Measurements from ENCODE around the gene PXMP2.

The PXMP2 gene

GRCh38 chr12:132687211-132688164, at the start of gene PXMP2, which contains the start of gene POLE:
Gene PXMP2 (plus strand): TSS chr12:132687587. CDS start chr12:132687671, 84 bp downstream.
Gene POLE (minus strand): TSS chr12:132687342. CDS start chr12:132687315, 27 bp downstream.
- peak; percentile 100 for DNase-seq (ENCODE audit: low spot score)

- DNase-seq (ENCODE audit: low spot score): no peak
Observed at GRCh38 chr12:132637811-132638210, 49.6 kb upstream of the PXMP2 start.

- peak; percentile 84 for DNase-seq (ENCODE audit: low spot score)
Observed at GRCh38 chr12:132638541-132639408, 48.6 kb upstream of the PXMP2 start.

GRCh38 chr12:132639956-132640520, 47.3 kb upstream of the PXMP2 start:
- no peak for DNase-seq (ENCODE audit: low spot score)

- no peak for DNase-seq (ENCODE audit: low spot score)
Observed at GRCh38 chr12:132640936-132641335, 46.5 kb upstream of the PXMP2 start.

GRCh38 chr12:132641811-132642650, 45.4 kb upstream of the PXMP2 start:
- DNase-seq (ENCODE audit: low spot score): no peak

- no peak for DNase-seq (ENCODE audit: low spot score)
Observed at GRCh38 chr12:132642846-132643835, 44.2 kb upstream of the PXMP2 start.

GRCh38 chr12:132646850-132647249, 40.5 kb upstream of the PXMP2 start:
- no peak for DNase-seq (ENCODE audit: low spot score)

GRCh38 chr12:132647858-132648257, 39.5 kb upstream of the PXMP2 start:
- DNase-seq (ENCODE audit: low spot score): no peak

GRCh38 chr12:132648616-132649225, 38.7 kb upstream of the PXMP2 start:
- no peak for DNase-seq (ENCODE audit: low spot score)

GRCh38 chr12:132649226-132649945, 38.0 kb upstream of the PXMP2 start:
- no peak for DNase-seq (ENCODE audit: low spot score)

- DNase-seq (ENCODE audit: low spot score): no peak
Observed at GRCh38 chr12:132651444-132652100, 35.8 kb upstream of the PXMP2 start.

- DNase-seq (ENCODE audit: low spot score): no peak
Observed at GRCh38 chr12:132653567-132654290, 33.7 kb upstream of the PXMP2 start.

GRCh38 chr12:132657004-132657727, 30.2 kb upstream of the PXMP2 start:
- DNase-seq (ENCODE audit: low spot score): no peak

- no peak for DNase-seq (ENCODE audit: low spot score)
Observed at GRCh38 chr12:132658149-132658894, 29.1 kb upstream of the PXMP2 start.

GRCh38 chr12:132659146-132659545, 28.2 kb upstream of the PXMP2 start:
- DNase-seq (ENCODE audit: low spot score): no peak
